Activated CD4-positive, alpha-beta T cell treated with anti-CD3 and anti-CD28 coated beads for 48 hours (primary cell): ENCODE measurements around the gene CLPX.
"Not testable (repeated sequence)": the region's sequence is repeated elsewhere in the genome, so short reads cannot be mapped to it uniquely, and the experiment has no call there.

Source experiments
- DNase-seq: peaks from one replicate; pipeline ENCODE4 v3.0.0-alpha.2; 2020

Gene CLPX

DNA sequence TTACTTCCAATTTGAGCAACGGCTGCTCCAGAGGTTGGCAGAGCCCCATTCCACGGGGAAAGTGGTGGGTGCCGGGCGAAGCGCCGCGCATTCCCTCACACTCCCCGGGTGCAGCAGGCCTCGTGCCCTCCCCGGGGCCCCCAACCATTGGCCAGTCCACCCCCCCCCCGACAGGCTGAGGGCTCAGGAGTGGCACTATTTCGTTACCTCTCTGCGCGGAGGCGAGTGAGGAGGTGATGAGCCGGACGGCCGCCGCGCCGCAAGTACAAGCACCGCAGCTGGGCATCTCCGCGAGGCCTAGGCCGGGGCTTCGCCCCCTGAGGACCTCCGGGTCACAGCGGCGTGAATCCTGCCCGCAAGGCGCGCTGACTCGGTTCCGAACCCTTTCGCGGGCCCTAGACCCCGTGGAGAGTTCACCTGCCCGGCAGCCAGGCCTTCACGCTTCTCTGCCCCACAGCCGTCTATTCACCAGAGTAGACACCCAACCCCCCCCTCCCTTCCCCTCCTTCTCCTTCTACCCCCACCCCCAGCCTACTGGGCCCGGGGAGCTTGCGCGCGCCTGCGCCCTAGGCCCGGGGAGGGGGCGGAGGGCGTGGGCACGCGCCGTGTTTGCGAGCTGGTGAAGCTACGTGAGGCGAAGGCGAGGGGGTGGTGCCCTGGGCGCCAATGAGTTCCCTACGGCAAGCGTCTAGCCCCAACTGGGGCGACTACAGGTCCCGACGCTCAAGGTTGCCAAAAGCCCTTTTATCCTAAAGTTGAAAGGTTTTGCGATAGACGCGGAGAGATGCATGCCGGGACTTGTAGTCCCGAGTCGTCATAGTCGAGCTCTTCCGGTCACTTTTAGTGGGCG, at the start of gene CLPX:
Gene CLPX (minus strand): TSS at position 475 of the 850 bp plus-strand sequence. CDS start 189 bp downstream, at position 286.
- DNase-seq, result peak; percentile 93

DNA sequence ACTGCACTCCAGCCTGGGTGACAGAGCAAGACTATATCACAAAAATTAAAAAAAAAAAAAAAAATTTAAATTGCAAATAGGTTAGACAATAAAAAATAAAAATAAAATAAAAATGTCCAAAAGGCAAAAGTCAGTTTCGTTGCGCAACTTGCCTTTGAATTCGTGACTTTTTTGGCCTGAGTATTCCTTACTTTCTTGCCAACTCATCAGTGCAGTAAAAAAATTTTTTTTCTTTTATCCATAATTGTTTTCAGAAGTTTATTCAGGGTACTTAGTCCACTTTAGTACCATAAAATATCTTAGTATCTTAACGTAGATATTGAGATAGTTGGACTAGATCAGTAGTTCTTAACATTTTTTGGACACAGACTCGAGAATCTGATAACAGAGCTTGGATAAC, 48.6 kb upstream of the CLPX start:
- no peak for DNase-seq

DNA sequence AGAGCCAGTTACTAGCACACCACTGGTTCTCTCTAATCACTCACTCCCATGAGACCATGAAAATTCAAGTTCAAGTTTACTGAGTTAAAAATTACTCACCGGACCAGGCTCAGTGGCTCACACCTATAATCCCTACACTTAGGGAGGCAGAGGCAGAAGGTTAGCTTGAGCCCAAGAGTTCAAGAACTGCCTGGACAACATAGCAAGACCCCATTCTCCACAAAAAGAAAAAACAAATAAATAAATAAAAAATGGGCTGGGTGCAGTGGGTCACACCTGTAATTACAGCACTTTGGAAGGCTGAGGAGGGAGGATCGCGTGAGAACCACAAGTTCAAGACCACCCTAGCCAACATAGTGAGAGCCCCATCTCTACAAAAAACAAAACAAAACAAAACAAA, 47.4 kb upstream of the CLPX start:
- DNase-seq, result no peak

DNA sequence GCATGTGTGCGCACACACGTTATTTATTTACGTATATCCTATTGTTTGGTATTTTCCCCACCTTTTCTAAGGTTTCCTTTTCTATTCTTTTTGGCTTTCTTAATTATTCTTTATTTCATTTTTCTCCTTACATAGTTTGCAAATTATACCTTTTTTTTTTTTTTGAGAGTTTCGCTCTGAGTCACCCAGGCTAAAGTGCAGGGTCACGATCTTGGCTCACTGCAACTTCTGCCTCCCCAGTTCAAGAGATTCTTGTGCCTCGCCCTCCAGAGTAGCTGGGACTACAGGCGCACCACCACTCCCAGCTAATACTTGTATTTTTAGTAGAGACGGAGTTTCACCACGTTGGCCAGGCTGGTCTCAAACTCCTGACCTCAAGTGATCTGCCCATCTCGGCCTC, 46.2 kb upstream of the CLPX start:
- DNase-seq, result no peak

DNA sequence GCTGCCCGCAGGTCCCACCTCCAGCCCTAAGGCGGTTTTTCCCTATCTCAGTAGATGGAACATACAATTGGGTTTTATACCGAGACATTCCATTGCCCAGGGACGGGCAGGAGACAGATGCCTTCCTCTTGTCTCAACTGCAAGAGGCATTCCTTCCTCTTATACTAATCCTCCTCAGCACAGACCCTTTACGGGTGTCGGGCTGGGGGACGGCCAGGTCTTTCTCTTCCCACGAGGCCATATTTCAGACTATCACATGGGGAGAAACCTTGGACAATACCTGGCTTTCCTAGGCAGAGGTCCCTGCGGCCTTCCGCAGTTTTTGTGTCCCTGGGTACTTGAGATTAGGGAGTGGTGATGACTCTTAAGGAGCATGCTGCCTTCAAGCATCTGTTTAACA, 41.8 kb upstream of the CLPX start:
- DNase-seq, result not testable (repeated sequence)

DNA sequence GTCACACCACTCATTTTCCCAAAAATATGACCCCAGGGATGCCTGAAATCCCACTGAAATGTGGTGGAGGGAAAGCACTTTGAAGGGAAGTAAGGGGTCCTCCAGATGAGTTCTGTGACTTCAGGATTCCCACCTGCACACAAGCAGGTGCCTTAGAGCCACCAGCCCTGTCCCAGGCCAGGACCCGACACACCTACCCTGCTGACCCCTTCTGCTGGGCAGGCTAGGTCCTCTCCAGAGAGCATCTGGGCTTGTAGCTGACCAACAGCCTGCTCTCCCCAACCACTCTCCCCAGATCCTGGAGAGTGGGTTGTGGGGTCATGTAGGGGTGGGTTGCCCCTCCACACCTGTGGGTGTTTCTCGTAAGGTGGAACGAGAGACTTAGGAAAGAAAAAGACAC, 41.1 kb upstream of the CLPX start:
- DNase-seq, result no peak

DNA sequence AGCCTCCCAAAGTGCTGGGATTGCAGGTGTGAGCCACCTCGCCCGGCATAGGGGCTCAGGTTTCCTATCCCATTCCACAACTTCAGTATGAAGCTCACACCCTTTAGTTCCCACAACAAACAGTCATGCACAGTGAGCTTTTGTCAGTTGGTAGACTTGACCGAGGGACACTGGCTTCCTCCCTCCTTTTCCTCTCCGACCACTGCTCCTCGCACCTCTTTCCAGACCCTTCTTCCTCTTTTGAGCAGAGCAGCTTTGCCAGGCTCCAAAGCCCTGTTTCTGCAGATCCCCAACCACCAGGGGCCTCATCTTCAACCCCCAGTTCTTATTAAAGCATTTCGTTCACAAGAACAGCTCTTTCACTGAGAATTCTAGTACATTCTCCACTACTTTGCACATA, 38.9 kb upstream of the CLPX start:
- no peak for DNase-seq

DNA sequence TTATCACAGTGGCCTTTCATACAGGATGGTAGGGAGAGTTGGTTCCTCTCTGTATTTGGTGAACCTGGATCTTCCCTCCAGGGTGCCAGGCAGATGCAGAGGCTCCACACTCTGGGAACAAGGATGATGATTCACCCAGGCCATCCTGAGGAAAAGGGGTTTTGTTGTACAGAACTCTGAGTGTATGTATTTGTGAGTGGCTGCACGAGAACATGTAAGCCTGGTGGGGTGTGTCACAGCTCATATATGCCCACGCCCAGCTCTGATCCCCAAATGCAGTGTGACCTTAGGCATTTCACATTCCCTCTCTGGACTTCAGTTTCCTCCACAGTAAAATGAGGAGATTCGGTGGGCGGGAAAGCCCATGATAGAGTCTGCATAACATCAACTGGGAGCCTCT, 37.7 kb upstream of the CLPX start:
- no peak for DNase-seq

DNA sequence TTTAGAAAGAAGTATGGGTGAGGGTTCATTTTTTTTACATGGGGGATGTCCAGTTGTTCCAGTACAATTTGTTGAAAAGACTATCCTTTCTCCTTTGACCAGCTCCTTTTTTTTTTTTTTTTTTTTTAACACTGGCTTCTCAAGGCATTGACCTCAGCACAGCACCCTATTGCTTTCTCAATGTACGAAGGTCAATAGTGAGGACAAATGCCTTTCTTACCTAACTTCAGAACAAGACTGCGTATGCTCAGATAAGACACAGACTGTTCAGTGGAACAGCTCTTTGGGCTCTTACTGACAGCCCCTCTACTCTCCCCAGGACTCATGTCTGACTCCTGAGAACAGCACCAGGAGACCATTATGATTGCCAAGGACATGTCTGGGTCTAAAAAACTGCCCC, 36.6 kb upstream of the CLPX start:
- no peak for DNase-seq

DNA sequence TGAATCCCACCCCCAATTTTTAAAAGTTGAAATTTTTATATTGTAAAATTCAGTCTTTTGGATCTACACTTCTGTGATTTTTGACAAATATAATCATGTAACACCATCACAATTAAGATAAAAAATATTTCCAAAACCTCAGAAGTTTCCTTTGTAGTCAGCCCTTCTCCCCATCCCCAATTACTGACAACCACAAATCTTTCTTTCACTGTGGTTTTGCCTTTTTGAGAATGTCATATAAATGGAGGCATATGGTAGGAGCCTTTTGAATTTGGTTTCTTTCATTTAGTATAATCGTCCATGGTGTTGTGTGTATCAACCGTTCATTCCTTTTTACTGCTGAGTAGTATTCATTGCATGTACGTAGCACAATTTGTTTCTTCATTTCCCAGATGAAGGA, 34.0 kb upstream of the CLPX start:
- DNase-seq, result no peak

DNA sequence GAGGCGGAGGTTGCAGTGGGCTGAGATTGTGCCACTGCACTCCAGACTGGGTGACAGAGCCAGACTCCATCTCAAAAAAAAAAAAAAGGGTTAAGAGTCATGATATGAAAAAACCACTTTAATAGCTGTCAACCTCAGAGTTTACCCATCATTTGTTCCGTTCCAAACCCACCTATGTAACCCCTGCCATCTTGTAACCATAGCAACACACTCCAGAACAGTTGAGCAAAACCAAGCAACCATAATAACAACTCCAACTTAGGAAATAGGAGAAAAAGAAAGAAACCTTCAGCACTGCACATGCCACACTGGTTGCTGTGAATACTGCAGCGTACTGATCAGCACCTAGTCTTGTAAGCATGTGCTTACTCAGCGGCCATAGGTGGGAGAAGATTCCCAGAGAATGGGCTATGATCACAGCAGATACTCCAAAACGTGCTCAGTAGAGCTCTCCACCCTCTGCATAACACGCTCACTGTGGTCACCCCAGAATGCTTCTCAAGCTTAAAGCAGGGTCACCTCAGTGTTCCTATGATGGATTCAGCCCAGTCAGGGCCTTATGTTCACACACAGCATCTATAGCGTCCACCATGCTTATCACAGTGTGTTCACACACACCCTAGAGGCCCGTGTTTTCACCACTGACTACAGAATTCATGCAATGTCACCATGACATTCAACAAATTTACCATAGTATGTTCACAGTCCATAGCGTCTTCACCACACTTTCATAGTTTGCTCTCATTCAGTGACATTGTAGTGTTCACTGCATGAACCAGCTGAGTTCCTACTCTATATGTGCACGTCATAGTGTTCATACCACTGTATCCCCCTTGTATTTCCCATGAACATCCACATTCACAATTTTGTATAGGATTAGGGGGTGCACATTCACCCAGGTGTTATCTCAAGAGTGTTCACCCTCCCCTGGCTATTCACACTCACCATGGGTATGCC, 32.7 kb upstream of the CLPX start:
- no peak for DNase-seq

DNA sequence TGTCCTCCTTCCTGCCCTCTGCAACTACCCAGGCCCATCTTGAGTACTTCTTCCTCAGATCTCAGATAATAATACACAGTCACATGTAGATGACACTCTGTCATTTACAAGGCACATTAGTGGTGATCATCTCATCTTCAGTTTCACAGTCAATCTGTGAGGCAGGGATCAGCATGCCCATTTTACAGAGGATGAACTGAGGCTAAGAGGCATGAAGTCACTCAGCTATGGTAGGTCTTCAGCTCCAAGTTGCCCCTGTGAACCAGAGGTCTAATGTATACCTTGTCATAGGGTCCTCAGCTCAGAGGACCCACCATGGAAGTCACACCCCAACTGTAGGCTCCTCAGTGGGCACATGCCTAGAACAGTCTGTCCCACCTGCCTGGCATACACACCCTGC, 30.4 kb upstream of the CLPX start:
- DNase-seq, result no peak

DNA sequence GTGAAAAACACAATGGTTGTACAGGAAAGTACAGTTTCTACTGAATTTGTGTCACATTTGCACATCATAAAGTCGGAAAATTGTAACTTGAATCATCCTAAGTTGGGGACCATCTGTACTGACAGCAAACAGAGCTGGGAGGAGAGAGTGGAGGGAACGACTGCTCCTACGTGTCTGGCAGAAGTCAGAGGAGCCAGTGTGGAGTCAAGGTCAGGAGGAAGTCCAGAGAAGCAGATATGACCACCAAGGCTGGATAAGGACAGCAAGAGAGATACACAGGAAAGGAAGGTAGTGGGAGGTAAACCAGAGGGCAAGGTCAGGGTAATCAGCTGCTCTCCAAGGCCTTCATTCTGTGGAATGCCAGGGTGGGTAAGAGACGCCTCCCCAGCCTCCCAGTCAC, 28.9 kb upstream of the CLPX start:
- no peak for DNase-seq

DNA sequence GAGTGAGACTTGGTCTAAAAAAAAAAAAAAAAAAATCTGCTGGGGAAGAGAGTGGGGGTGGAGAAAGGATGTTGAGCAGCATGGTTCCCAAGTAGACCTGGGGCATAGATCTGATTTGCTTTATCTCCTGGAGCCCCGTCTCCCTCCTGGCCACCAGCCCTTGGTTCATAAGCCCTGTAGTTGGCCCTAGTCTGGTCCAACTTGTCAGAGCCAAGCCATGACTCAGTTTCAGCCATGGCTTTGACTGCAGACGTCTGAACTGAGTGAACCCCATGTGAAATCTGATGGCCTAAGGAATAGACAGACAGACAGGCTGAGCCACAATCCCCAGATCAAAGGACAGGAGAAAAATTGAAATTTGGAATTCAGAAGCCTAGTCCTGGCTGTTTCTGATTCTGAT, 28.1 kb upstream of the CLPX start:
- no peak for DNase-seq

DNA sequence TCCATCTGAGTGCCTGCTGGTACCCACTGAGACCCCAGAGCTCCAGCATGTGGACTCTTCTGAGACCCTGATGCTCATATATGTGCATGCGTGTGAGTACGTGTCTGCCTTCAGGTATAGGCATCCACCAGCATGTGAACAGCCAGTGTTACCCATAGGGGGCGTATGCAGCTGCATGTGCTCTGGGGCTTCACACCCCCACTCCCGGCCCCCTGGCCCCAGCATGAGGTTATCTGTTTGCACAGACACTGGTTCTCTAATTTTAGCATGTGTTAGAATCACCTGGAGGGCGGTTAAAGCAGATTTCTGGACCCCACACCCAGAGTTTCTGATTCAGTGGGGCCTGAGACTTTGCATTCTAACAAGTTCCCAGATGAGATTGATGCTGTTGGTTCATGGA, 27.0 kb upstream of the CLPX start:
- peak; percentile 71 for DNase-seq

DNA sequence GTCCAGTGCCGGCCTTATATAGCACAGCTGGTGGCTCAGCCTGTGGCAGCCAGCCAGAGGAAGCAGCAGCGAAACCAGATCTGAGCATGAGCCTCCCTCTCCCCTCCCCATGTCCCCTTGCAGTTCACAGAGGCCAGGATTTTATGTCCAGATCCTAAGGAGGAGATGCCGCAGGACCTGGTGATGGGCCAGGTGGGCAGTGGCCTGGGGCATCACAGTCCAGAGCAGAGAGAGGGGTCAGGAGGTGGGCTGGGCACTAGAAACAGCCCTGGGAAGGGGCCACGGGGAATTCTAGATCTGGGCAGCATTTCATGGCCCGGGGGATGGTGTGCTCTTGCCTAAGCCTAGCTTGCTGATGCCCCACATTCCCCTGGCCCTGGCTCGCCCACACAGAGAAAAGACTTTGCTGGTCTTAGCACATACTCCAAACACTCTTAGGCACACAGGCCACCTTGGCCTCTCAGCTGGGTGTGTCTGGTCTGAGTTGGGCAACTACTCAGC, 26.4 kb upstream of the CLPX start:
- DNase-seq, result no peak

DNA sequence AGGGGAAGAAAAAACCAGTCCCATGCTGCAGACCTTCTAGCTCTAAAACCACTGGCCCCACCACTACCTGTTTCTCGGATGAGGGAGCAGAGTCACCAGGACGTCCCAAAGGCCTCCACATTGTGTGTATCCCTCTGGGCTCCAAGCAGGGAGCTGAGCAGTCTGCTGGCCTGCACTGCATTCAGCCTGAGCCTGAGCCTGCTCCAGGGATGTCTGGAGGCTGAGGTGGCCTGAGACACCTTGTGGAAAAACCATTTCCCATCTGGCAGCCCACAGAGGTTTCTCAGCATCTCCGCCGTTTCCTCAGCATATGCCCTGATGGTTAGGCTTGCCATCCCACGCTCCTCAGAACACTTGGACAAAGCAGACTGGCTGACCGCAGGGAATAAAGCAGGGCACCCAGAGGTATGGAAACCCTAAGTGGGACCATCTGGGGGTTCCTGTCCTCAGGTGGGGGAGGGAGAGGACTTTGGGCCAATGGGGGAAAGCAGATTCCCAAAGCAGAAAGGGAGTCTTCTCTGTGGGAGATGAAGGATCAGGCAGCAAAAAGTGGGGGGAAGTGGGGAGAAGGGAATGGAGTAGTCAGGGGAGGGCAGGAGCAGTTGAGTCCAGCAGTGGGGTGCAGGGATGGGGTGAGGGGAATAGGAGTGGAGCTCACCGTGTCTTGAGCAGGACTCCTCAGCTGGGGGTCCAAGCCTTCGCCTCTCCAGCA, 25.8 kb upstream of the CLPX start, which contains the start of gene CILP:
Gene CILP (minus strand): TSS at position 704 of the 712 bp plus-strand sequence. CDS start 1,718 bp downstream, outside the sequence.
- DNase-seq, result no peak

DNA sequence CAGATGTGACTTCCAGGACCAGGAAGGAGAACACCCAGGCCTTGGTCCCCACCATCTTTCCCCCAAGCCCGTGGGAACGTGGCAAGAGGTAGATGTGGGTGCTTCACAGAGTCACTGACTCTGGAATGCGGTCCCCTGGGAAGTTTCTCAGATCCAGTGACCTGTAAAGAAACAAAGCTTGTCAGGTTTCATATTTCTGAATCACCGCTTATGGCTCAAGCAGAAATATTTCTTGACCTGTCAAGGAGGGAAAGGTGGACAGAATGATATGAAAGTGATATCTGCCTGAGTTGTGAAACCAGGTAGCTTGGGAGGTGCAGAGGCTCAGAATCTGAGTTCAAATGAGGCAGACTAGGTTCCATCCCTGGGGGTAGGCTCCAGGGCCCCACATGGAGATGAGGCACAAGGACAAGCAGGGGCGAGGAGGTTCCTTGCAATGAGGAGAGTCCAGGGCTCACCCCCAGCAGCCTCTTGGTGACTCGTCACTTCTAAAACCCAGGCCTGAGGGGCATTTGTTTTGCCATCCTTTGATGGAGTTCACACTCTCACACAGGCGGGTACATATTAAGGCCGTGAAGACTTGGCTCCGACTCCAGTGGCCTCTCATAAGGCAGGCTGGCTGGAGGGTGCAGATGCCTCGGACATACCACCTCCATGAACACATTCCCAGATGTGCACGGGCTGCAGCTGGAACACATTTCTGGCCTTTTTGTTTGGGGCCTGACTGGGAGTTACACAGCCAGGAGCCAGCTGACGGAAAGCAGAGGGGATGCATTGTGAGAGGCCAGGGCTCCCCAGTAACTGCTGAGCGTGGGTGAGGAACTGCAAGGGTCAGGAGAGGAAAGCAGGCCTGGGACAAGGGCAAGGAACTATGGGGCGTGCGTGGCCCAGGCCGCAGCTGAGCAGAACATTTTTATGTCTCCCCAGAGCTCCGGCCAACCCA, 24.8 kb upstream of the CLPX start:
- DNase-seq, result no peak

DNA sequence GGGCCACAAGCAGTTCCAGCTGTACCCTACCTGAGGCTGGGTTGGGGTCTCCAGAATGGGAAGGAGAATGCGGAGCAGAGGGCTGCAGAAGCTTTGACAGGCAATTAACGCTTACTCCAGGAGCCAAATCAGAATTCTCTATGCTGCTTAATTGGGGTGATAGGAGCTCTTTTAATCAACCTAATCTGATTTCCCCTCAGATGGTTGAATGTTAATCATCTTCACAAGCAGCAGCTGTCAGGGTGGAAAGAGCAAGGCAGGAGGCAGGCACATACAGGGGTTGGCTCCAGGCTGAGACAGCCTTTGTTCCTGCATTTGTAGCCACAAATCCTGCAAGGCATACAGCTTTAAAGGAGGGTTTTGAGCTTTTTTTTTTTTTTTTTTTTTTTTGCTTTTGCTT, 23.5 kb upstream of the CLPX start:
- DNase-seq, result no peak

DNA sequence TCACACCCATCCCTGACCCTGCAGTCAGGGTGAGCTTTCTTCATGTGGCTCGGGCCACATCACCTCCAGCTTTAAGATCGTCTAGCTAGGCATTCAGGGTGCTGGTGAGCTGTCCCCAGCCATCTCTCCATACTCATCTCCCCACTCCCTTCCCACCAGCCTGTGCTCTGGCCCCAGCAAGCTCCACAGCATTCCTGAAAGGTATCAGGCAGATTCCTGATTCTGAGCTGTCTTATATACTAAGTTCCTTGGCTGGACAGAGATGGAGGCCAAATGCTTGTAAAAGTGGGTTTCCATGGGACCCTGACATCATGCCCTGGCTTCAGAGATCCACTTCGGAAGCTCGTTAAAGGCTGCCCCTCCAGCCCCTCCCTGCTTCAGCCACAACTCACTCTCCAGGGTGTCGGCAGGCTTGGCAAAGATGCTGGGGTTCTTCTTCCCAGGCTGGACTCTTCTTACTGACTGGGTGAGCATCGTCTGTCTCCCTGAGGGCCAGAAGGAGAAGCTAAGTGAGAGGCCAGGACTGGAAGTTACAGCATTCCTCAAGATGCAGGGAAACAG, 22.2 kb upstream of the CLPX start:
- no peak for DNase-seq

DNA sequence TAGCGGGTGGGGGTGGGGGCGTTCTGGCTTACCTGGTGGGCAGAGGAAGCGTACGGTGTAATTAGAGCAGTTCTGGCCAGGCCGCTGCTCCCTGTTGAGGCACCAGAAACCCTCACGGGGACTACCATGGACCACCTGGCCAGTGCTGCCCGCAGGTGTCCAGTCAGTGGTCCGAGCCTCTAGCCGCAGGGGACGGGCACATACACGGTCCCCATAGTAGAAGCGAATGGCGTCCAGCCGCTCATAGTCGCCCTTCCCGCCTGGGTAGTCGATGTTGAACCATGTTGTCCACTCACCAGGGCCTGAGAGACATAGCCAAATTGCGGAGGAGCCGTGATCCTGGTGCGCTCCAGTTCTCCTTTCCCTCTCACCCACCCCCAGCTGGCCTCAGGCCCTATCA, 21.6 kb upstream of the CLPX start:
- DNase-seq, result no peak
